H7 (cell line): Measurements from ENCODE around the gene SPPL3. TPM values are rescaled to one million over a fixed set of nuclear protein-coding genes. Genes with fewer than 3 reads are reported as not detected.

ENCODE experiments used
- DNase-seq: peaks from one replicate; pipeline ENCODE4 v3.0.0; 2012
- H3K27me3 ChIP-seq: 2 replicates; pipeline ENCODE4 v1.6.0; 2011; ENCODE audit warnings: mild to moderate bottlenecking, low read length; ENCODE audit not compliant: control insufficient read depth, insufficient read depth
- H3K36me3 ChIP-seq: replicated peaks from 2 replicates; pipeline ENCODE4 v1.5.1; 2011; ENCODE audit warnings: low read length; ENCODE audit not compliant: control insufficient read depth, insufficient read depth
- H3K4me3 ChIP-seq: 2 replicates; pipeline ENCODE4 v1.5.1; 2011; ENCODE audit warnings: low read depth, mild to moderate bottlenecking, control low read depth, low read length, moderate library complexity; ENCODE audit not compliant: insufficient read depth
- total RNA-seq: library from RNA; depleted of rRNA; stranded (reverse); fragments of >200 nt; shearing (Covaris generic); gene quantifications from 2 replicates; pipeline ENCODE4 v1.2.3, GENCODE V29; 2014

Gene SPPL3
- total RNA-seq, 1 experiment from 2014 or later = 9.0 TPM

- Histone ChIP-seq H3K36me3 (no peaks in the 10 kb centered on the region), H3K4me3 (no peak overlapping the region), H3K27me3 (no peaks in the 10 kb centered on the region)
- no peak for DNase-seq
These were observed 68.5 kb downstream of the SPPL3 start for GRCh38 chr12:120835657-120836056.

DNA sequence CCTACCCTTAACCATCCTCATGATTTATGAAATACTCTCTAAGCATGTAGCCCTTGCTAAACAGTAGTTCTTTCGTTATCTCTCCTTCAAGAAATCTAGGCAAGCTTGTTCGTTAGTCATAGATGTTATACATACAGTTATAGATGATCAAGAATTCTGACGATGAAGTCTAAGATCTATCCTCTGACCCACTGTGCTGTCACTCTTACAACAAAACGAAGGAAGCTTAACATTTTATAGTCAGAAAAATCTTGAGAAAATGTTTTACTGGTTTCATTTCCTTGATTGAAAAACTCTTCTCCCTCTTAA lies 68.9 kb downstream of the SPPL3 start:
- no peak for DNase-seq
- no peak overlapping the region for H3K4me3 ChIP-seq
- H3K36me3 ChIP-seq = no peaks in the 10 kb centered on the region

DNA sequence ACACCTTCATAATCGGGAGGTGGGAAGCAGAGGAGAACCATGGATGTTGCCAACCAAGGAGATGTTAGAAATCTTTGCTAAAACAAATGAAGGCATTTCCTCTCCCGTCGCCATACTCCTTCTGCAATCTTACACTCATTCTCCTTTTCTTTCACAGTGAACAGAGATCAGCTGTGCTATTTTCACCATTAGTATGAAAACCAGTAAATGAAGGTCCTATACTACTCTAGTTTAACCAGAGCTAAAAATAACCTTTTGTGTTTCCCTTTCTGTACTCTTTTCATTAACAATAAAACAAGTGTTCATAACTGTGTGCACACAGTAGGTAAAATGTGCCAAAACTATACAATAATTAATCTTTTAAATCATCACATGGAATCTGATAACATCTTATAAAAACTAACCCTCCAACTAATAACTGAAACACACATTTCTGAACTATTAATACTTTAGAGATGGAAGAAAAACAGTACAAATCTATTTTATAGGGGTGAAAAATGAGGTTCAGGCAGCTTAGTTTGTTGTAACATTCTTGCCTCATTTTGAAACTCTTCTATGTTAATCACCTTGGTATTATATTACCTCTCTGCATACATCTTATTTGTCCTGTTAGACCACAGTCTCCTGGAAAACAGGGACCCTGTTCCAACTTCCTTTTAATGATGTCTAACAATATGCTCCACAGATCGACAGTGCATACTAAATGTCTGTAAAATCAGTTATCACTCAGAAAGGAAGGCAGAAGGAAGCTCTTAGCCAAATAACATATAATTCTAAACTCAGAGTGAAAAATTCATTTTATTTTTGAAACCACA lies 69.5 kb downstream of the SPPL3 start:
- Histone ChIP-seq H3K27me3 (no peaks in the 10 kb centered on the region), H3K36me3 (no peaks in the 10 kb centered on the region), H3K4me3 (no peak overlapping the region)
- DNase-seq = no peak

More for the DNA sequence above, 68.9 kb downstream of the SPPL3 start:
- H3K27me3 ChIP-seq = no peaks in the 10 kb centered on the region

- H3K36me3 ChIP-seq = no peaks in the 10 kb centered on the region
- no peak overlapping the region for H3K4me3 ChIP-seq
- H3K27me3 ChIP-seq = no peaks in the 10 kb centered on the region
- DNase-seq = no peak
These were observed 70.3 kb downstream of the SPPL3 start for GRCh38 chr12:120833849-120834248.

- H3K4me3 ChIP-seq = no peak overlapping the region
These were observed 71.4 kb downstream of the SPPL3 start for GRCh38 chr12:120832737-120833136.

DNA sequence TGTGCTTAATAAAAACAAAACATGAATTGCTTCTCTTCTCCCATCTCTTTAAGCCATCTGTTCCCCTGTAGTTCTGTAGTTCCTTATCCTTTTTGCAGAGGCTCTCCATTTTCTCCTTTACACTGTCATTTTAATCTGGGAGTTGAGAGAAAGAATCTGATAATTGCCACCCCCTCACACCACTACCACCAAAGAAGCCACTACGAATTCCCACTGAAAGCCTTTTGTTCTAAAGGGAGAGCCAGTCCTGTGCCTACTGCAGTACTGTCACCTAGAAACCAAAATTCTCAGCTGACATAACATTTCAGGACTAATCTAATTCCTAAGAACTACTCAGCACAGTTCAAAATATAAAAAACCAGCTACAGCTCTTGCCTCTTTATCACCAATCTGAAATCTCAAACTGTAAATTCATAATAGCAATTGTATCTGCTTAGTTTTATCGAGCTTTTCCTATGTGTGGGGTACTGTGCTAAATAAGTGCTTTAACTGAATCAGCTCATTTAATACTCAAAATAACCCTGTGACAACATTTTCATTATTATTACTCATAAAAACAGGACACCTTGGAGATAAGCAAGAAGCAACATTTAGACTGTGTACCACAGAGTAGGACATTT lies 72.4 kb downstream of the SPPL3 start:
- H3K36me3 ChIP-seq = no peaks in the 10 kb centered on the region
- H3K4me3 ChIP-seq = no peak overlapping the region
- H3K27me3 ChIP-seq = no peaks in the 10 kb centered on the region
- DNase-seq = no peak

More at GRCh38 chr12:120832737-120833136, 71.4 kb downstream of the SPPL3 start:
- no peak for DNase-seq
- Histone ChIP-seq H3K36me3 (no peaks in the 10 kb centered on the region), H3K27me3 (no peaks in the 10 kb centered on the region)

DNA sequence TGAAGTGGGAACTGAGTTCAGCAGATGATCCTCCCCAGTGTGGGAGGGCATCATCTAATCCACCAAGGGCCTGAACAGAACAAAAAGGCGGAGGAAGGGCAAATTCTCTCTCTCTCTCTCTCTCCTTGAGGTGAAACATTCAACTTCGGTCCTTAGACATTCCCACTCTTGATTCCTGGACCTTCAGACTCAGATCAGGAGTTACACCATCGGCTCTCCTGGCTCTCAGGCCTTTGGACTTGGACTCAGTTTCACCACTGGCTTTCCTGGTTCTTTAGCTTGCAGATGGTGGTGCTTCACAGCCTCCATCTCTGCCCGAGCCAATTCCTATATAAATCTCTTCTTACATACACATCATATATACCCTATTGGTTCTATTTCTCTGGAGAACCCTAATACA lies 73.2 kb downstream of the SPPL3 start:
- H3K36me3 ChIP-seq = no peaks in the 10 kb centered on the region
- H3K27me3 ChIP-seq = no peaks in the 10 kb centered on the region
- no peak for DNase-seq
- H3K4me3 ChIP-seq = no peak overlapping the region

- DNase-seq = no peak
- Histone ChIP-seq H3K4me3 (no peak overlapping the region), H3K36me3 (no peaks in the 10 kb centered on the region), H3K27me3 (no peaks in the 10 kb centered on the region)
These were observed 73.9 kb downstream of the SPPL3 start for GRCh38 chr12:120830052-120830940.

- no peak for DNase-seq
- Histone ChIP-seq H3K27me3 (no peaks in the 10 kb centered on the region), H3K4me3 (no peak overlapping the region), H3K36me3 (no peaks in the 10 kb centered on the region)
These were observed 77.8 kb downstream of the SPPL3 start for GRCh38 chr12:120826335-120826734.

- DNase-seq = no peak
- Histone ChIP-seq H3K27me3 (no peaks in the 10 kb centered on the region), H3K4me3 (no peak overlapping the region), H3K36me3 (no peaks in the 10 kb centered on the region)
These were observed 78.8 kb downstream of the SPPL3 start for GRCh38 chr12:120825337-120825736.

- peak; percentile 57 for DNase-seq
- Histone ChIP-seq H3K27me3 (no peaks in the 10 kb centered on the region), H3K4me3 (no peak overlapping the region), H3K36me3 (no peaks in the 10 kb centered on the region)
These were observed 81.2 kb downstream of the SPPL3 start for GRCh38 chr12:120822832-120823503.

GRCh38 chr12:120821878-120822277 lies 82.3 kb downstream of the SPPL3 start:
- H3K4me3 ChIP-seq = no peak overlapping the region
- DNase-seq = no peak
- no peaks in the 10 kb centered on the region for H3K27me3 ChIP-seq
- no peaks in the 10 kb centered on the region for H3K36me3 ChIP-seq

DNA sequence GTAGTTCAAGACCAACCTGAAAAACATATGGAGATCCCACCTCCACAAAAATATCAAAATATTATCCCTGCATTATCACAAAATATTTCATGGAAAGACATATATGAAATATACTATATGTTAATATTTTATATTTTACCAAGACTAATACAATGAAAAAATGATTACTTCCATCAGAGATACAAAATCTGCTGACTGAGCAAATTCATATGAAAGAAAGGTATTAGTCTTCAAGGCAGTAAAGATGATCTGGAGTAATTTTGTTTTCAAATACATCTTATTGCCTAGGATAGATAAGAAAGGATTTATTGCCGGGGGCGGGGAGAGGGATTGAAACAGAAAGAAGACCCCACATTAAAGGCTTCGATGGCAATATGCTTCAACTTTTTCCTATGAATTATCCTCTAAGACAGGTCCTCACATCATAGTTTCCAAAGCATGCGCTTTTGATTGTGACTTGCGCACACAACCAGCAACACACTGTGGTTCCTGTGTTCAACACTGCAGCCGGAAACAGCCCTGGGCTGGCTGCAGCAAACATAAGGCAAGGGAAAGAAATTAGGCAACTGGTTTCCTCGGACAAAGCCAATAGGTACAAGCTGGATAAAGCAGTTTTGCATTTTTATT lies 83.2 kb downstream of the SPPL3 start:
- no peak for DNase-seq
- H3K4me3 ChIP-seq = no peak overlapping the region
- H3K27me3 ChIP-seq = no peaks in the 10 kb centered on the region
- H3K36me3 ChIP-seq = no peaks in the 10 kb centered on the region

- DNase-seq = no peak
These were observed 85.7 kb downstream of the SPPL3 start for GRCh38 chr12:120818416-120818815.

More at GRCh38 chr12:120818416-120818815, 85.7 kb downstream of the SPPL3 start:
- Histone ChIP-seq H3K4me3 (no peak overlapping the region), H3K36me3 (no peaks in the 10 kb centered on the region), H3K27me3 (no peaks in the 10 kb centered on the region)
